Astrocyte of the cerebellum (primary cell): ENCODE measurements around the gene SLC30A2.

ENCODE experiments used
- DNase-seq: peaks from one replicate; pipeline ENCODE4 v3.0.0-alpha.2; 2011; ENCODE audit warnings: low read depth
- H3K4me3 ChIP-seq: 2 replicates; pipeline ENCODE4 v1.5.1; 2011; ENCODE audit warnings: mild to moderate bottlenecking, low read depth, low read length, moderate library complexity
- CTCF ChIP-seq: IDR thresholded peaks from 2 replicates; pipeline ENCODE4 v1.5.1; 2012; ENCODE audit warnings: low read length, low read depth, moderate library complexity, mild to moderate bottlenecking; ENCODE audit errors: missing control alignments
- in situ Hi-C: cut with HindIII; loops from 2 replicates; pipeline ENCODE4 v1.10.0; 2017; ENCODE audit warnings: low sequenced_read_pairs

Gene SLC30A2

GRCh38 chr1:26084844-26085243, 38.9 kb upstream of the SLC30A2 start:
- DNase-seq, result no peak
- in situ Hi-C loops, result no loop called here
- H3K4me3 ChIP-seq, result no peak overlapping the region
- TF ChIP-seq CTCF, result no peak

- no peak for TF ChIP-seq CTCF
- H3K4me3 ChIP-seq, result no peak overlapping the region
- in situ Hi-C loops, result no loop called here
- no peak for DNase-seq
Measured at GRCh38 chr1:26084091-26084561, 38.2 kb upstream of the SLC30A2 start.

- no peak overlapping the region for H3K4me3 ChIP-seq
- no peak for DNase-seq
- TF ChIP-seq CTCF, result no peak
- in situ Hi-C loops, result no loop called here
Measured at GRCh38 chr1:26083208-26083607, 37.3 kb upstream of the SLC30A2 start.

- in situ Hi-C loops, result no loop called here
- no peak for TF ChIP-seq CTCF
- no peak overlapping the region for H3K4me3 ChIP-seq
- DNase-seq, result no peak
Measured at GRCh38 chr1:26082020-26082350, 36.1 kb upstream of the SLC30A2 start.

- in situ Hi-C loops, result no loop called here
- no peak for DNase-seq
- no peak for TF ChIP-seq CTCF
- no peak overlapping the region for H3K4me3 ChIP-seq
Measured at GRCh38 chr1:26081267-26082019, 35.5 kb upstream of the SLC30A2 start.

- DNase-seq, result no peak
- no peak overlapping the region for H3K4me3 ChIP-seq
- TF ChIP-seq CTCF, result no peak
- in situ Hi-C loops, result no loop called here
Measured at GRCh38 chr1:26079960-26080814, 34.3 kb upstream of the SLC30A2 start.
